CD14-positive monocyte (primary cell): ENCODE results near the gene STK33. TPM values are rescaled to one million over a fixed set of nuclear protein-coding genes. Genes with fewer than 3 reads are reported as not detected.

Source experiments
- DNase-seq, 3 donors: peaks; one replicate each; pipeline ENCODE4 v3.0.0-alpha.2; 2011 to 2022
- H2AFZ ChIP-seq: 2 replicates; pipeline ENCODE4 v1.6.0; 2012; ENCODE audit warnings: mild to moderate bottlenecking, low read depth, low read length, inconsistent platforms; ENCODE audit not compliant: insufficient read depth, poor library complexity, severe bottlenecking
- H3K27ac ChIP-seq, 2 donors: 1 replicate in 1 of 2; 2 replicates in 1 of 2; pipeline ENCODE4 v1.5.1; 2012 to 2013; ENCODE audit warnings: low read length in 2 of 2, control low read depth in 1 of 2, inconsistent platforms in 1 of 2, low read depth in 1 of 2, mild to moderate bottlenecking in 1 of 2
- H3K27me3 ChIP-seq, 2 donors: one replicate each; pipeline versions ENCODE4 v1.6.0 to v1.6.1; 2011 to 2013; ENCODE audit warnings: low read length in 2 of 2; ENCODE audit not compliant: control insufficient read depth in 2 of 2, insufficient read depth in 2 of 2
- H3K36me3 ChIP-seq, 2 donors: replicated peaks in 1 of 2; 1 replicate in 1 of 2; 2 replicates in 1 of 2; pipeline versions ENCODE4 v1.5.1 to v1.6.1; 2012 to 2013; ENCODE audit warnings: low read length in 2 of 2, control low read depth in 1 of 2, inconsistent platforms in 1 of 2, mild to moderate bottlenecking in 1 of 2; ENCODE audit not compliant: insufficient read depth in 2 of 2, control insufficient read depth in 1 of 2
- H3K4me1 ChIP-seq, 2 donors: 1 replicate in 1 of 2; 2 replicates in 1 of 2; pipeline versions ENCODE4 v1.5.1 to v1.6.1; 2012 to 2013; ENCODE audit warnings: low read length in 2 of 2, control low read depth in 1 of 2, inconsistent platforms in 1 of 2, mild to moderate bottlenecking in 1 of 2, moderate library complexity in 1 of 2; ENCODE audit not compliant: insufficient read depth in 2 of 2, control insufficient read depth in 1 of 2
- H3K4me2 ChIP-seq: replicated peaks from 2 replicates; pipeline ENCODE3; 2012; ENCODE audit warnings: low read length, moderate library complexity, mild to moderate bottlenecking; ENCODE audit not compliant: poor library complexity, severe bottlenecking; ENCODE audit errors: extremely low read depth
- H3K4me3 ChIP-seq, 3 experiments: fragments of 200-600 bp in 1 of 3; sonication (generic) in 1 of 3; replicated peaks in 1 of 3; 1 replicate in 2 of 3; 2 replicates in 1 of 3; pipeline ENCODE4 v1.5.1; 2011 to 2013; ENCODE audit warnings: low read length in 3 of 3, mild to moderate bottlenecking in 3 of 3, control low read depth in 2 of 3, low read depth in 2 of 3, inconsistent platforms in 1 of 3, moderate library complexity in 1 of 3
- H3K79me2 ChIP-seq: 2 replicates; pipeline ENCODE4 v1.6.0; 2012; ENCODE audit warnings: mild to moderate bottlenecking, control low read depth, inconsistent platforms, low read length, moderate library complexity; ENCODE audit not compliant: insufficient read depth
- H3K9ac ChIP-seq: 2 replicates; pipeline ENCODE4 v1.6.0; 2017; ENCODE audit warnings: low read length, mild to moderate bottlenecking; ENCODE audit not compliant: insufficient read depth, poor library complexity, severe bottlenecking
- H3K9me3 ChIP-seq, 2 donors: replicated peaks in 1 of 2; 1 replicate in 1 of 2; 2 replicates in 1 of 2; pipeline versions ENCODE4 v1.5.1 to v1.6.1; 2012 to 2013; ENCODE audit warnings: low read length in 2 of 2, control low read depth in 1 of 2; ENCODE audit not compliant: control insufficient read depth in 1 of 2, insufficient read depth in 1 of 2
- H4K20me1 ChIP-seq: 2 replicates; pipeline ENCODE4 v1.6.0; 2012; ENCODE audit warnings: mild to moderate bottlenecking, low read length, control low read depth, moderate library complexity; ENCODE audit not compliant: insufficient read depth
- H3K27ac Mint-ChIP-seq, 7 donors: one replicate each; pipeline ENCODE4 v1.8.0; 2020; ENCODE audit warnings: mild to moderate bottlenecking in 7 of 7, mixed read lengths in 7 of 7, moderate library complexity in 6 of 7, inconsistent platforms in 2 of 7
- H3K27me3 Mint-ChIP-seq, 3 donors: one replicate each; pipeline ENCODE4 v1.8.0; 2021 to 2022; ENCODE audit warnings: low read depth in 3 of 3, mild to moderate bottlenecking in 3 of 3, mixed read lengths in 3 of 3, moderate library complexity in 3 of 3, inconsistent platforms in 1 of 3
- H3K36me3 Mint-ChIP-seq, 2 donors: one replicate each; pipeline ENCODE4 v1.8.0; 2020; ENCODE audit warnings: mixed read lengths in 2 of 2, inconsistent platforms in 1 of 2, mild to moderate bottlenecking in 1 of 2
- H3K4me1 Mint-ChIP-seq: one replicate; pipeline ENCODE4 v1.8.0; 2020; ENCODE audit warnings: mild to moderate bottlenecking, mixed read lengths
- H3K4me3 Mint-ChIP-seq, 2 donors: one replicate each; pipeline ENCODE4 v1.8.0; 2020; ENCODE audit warnings: mild to moderate bottlenecking in 2 of 2, mixed read lengths in 2 of 2, moderate library complexity in 1 of 2
- H3K9me3 Mint-ChIP-seq, 7 donors: one replicate each; pipeline ENCODE4 v1.8.0; 2020 to 2022; ENCODE audit warnings: mixed read lengths in 7 of 7, mild to moderate bottlenecking in 6 of 7, moderate library complexity in 6 of 7, inconsistent platforms in 2 of 7
- WGBS: methylation state at CpG from one replicate; pipeline ENCODE4 v1.1.5; 2013; ENCODE audit warnings: missing lambda C conversion rate; ENCODE audit not compliant: insufficient coverage; 5-methylcytosine and 5-hydroxymethylcytosine counted together
- intact Hi-C, 2 donors: fragments of 100-400 bp; cut with micrococcal nuclease; formaldehyde crosslinking; loops; one replicate each; pipeline versions ENCODE4 v1.15.0 to v1.15.1; 2023
- polyA plus RNA-seq, 3 donors: library from polyadenylated mRNA; depleted of rRNA in 1 of 3; unstranded in 2 of 3; stranded (reverse) in 1 of 3; fragments of 300-500 nt in 2 of 3; fragments of >200 nt in 1 of 3; fragmentation: Illumina TruSeq in 2 of 3; gene quantifications; 1 replicate in 2 of 3; 2 replicates in 1 of 3; pipeline ENCODE4 v1.2.3, GENCODE V29; 2012 to 2021
- TF ChIP-seq, protein P1 (sequence below): fragments of 200-600 bp; IDR thresholded peaks from one replicate; pipeline ENCODE4 v1.8.0; 2022; ENCODE audit warnings: antibody characterized with exemption, mild to moderate bottlenecking

STK33 gene
- polyA plus RNA-seq, 3 donors: not detected

GRCh38 chr11:8360086-8360828, 233.8 kb downstream of the STK33 start:
- peaks cover 25% of the 10 kb centered on the region for H3K4me1 Mint-ChIP-seq
- no peak for DNase-seq
- TF ChIP-seq, protein P1, sequence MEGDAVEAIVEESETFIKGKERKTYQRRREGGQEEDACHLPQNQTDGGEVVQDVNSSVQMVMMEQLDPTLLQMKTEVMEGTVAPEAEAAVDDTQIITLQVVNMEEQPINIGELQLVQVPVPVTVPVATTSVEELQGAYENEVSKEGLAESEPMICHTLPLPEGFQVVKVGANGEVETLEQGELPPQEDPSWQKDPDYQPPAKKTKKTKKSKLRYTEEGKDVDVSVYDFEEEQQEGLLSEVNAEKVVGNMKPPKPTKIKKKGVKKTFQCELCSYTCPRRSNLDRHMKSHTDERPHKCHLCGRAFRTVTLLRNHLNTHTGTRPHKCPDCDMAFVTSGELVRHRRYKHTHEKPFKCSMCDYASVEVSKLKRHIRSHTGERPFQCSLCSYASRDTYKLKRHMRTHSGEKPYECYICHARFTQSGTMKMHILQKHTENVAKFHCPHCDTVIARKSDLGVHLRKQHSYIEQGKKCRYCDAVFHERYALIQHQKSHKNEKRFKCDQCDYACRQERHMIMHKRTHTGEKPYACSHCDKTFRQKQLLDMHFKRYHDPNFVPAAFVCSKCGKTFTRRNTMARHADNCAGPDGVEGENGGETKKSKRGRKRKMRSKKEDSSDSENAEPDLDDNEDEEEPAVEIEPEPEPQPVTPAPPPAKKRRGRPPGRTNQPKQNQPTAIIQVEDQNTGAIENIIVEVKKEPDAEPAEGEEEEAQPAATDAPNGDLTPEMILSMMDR: no peak

DNA sequence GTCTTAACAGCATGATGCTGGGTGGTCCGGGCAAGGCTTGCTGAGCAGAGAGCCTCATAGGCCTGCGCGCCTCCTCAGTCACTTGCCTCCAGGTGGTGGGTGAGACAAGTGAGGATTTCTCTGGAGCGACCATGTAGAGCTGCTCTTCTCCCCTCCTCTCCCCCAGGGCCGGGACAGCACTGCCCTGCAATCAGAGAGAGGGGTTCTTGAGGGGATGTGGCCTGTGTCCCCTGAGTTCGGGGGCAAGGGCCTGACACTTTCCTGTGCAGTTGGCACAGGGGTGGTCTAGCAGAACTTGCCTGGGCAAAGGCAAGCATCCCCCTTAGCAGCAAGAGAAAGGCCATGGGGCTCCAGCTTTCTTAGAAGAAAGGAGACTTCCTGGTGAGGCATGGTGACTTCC, 234.5 kb downstream of the STK33 start:
- Histone ChIP-seq H2AFZ (no peak overlapping the region), H4K20me1 (no peaks in the 10 kb centered on the region), H3K4me2 (no peak overlapping the region), H3K4me3 (no peak overlapping the region), H3K27ac (no peak overlapping the region), H3K79me2 (no peaks in the 10 kb centered on the region), H3K9me3 (no peaks in the 10 kb centered on the region), H3K27me3 (peaks cover 0 to 4% of the 10 kb centered on the region in 2 donors), H3K4me1 (peaks cover 26 to 29% of the 10 kb centered on the region in 2 donors), H3K9ac (no peak overlapping the region), H3K36me3 (no peaks in the 10 kb centered on the region)
- 100% methylated on average over 1 of the region's 6 CpGs for WGBS
- no peak overlapping the region for H3K27ac Mint-ChIP-seq
- H3K27me3 Mint-ChIP-seq: peaks cover under 1 to 8% (median 5%) of the 10 kb centered on the region in 3 donors
- intact Hi-C loops: no loop called here
- H3K9me3 Mint-ChIP-seq: peaks cover 0 to 2% (median 0%) of the 10 kb centered on the region in 7 donors
- H3K4me3 Mint-ChIP-seq: no peak overlapping the region
- peaks cover 32% of the 10 kb centered on the region for H3K4me1 Mint-ChIP-seq
- no peak for DNase-seq
- TF ChIP-seq, protein P1: no peak
- no peaks in the 10 kb centered on the region for H3K36me3 Mint-ChIP-seq

More at GRCh38 chr11:8360086-8360828, 233.8 kb downstream of the STK33 start:
- Histone ChIP-seq H3K27me3 (no peaks in the 10 kb centered on the region), H3K36me3 (no peaks in the 10 kb centered on the region), H4K20me1 (no peaks in the 10 kb centered on the region), H3K4me1 (peaks cover 18 to 22% of the 10 kb centered on the region in 2 donors), H3K9ac (no peak overlapping the region), H3K79me2 (no peaks in the 10 kb centered on the region), H3K27ac (no peak overlapping the region), H3K4me3 (no peak overlapping the region), H2AFZ (no peak overlapping the region), H3K9me3 (no peaks in the 10 kb centered on the region), H3K4me2 (no peak overlapping the region)
- peaks cover 0 to 3% (median 3%) of the 10 kb centered on the region in 3 donors for H3K27me3 Mint-ChIP-seq
- WGBS: 94% methylated on average over 8 of the region's 9 CpGs
- H3K36me3 Mint-ChIP-seq: no peaks in the 10 kb centered on the region
- intact Hi-C loops: no loop called here
- H3K9me3 Mint-ChIP-seq: peaks cover 0 to 2% (median 0%) of the 10 kb centered on the region in 7 donors
- H3K4me3 Mint-ChIP-seq: no peak overlapping the region
- H3K27ac Mint-ChIP-seq: no peak overlapping the region
